ENCODE data around the gene FNBP1L.

Gene FNBP1L

GRCh38 chr1:93600663-93601062 is 152.7 kb downstream of the FNBP1L start:
- TF ChIP-seq POLR2AphosphoS5 (IDR thresholded peaks at IDR 0.05; ENCODE audit: low read depth, low read length) = no peak
- TF ChIP-seq POLR2A (IDR thresholded peaks at IDR 0.05; ENCODE audit: low read depth, low read length) = no peak
- TF ChIP-seq TAF1 (IDR thresholded peaks at IDR 0.05; ENCODE audit: borderline replicate concordance, low read depth, low read length) = no peak
- FAIRE-seq (no peak), DNase-seq (ENCODE audit: insufficient read length) (no peak)

GRCh38 chr1:93601686-93602085 is 153.8 kb downstream of the FNBP1L start:
- DNase-seq (ENCODE audit: insufficient read length) = no peak
- FAIRE-seq = no peak
- TF ChIP-seq TAF1 (IDR thresholded peaks at IDR 0.05; ENCODE audit: borderline replicate concordance, low read depth, low read length) = no peak
- TF ChIP-seq POLR2AphosphoS5 (IDR thresholded peaks at IDR 0.05; ENCODE audit: low read depth, low read length) = no peak
- no peak for TF ChIP-seq POLR2A (IDR thresholded peaks at IDR 0.05; ENCODE audit: low read depth, low read length)

GRCh38 chr1:93602101-93602500 is 154.2 kb downstream of the FNBP1L start:
- no peak for DNase-seq (ENCODE audit: insufficient read length)
- TF ChIP-seq POLR2AphosphoS5 (IDR thresholded peaks at IDR 0.05; ENCODE audit: low read depth, low read length) (no peak), TAF1 (IDR thresholded peaks at IDR 0.05; ENCODE audit: borderline replicate concordance, low read depth, low read length) (no peak), POLR2A (IDR thresholded peaks at IDR 0.05; ENCODE audit: low read depth, low read length) (no peak)
- no peak for FAIRE-seq

- DNase-seq (ENCODE audit: insufficient read length) (no peak), FAIRE-seq (no peak)
- no peak for TF ChIP-seq POLR2AphosphoS5 (IDR thresholded peaks at IDR 0.05; ENCODE audit: low read depth, low read length)
- TF ChIP-seq POLR2A (IDR thresholded peaks at IDR 0.05; ENCODE audit: low read depth, low read length) = no peak
- TF ChIP-seq TAF1 (IDR thresholded peaks at IDR 0.05; ENCODE audit: borderline replicate concordance, low read depth, low read length) = no peak
These were observed 155.2 kb downstream of the FNBP1L start for GRCh38 chr1:93603106-93603505.

- DNase-seq (ENCODE audit: insufficient read length) (no peak), FAIRE-seq (no peak)
- no peak for TF ChIP-seq POLR2AphosphoS5 (IDR thresholded peaks at IDR 0.05; ENCODE audit: low read depth, low read length)
- no peak for TF ChIP-seq TAF1 (IDR thresholded peaks at IDR 0.05; ENCODE audit: borderline replicate concordance, low read depth, low read length)
- no peak for TF ChIP-seq POLR2A (IDR thresholded peaks at IDR 0.05; ENCODE audit: low read depth, low read length)
These were observed 155.7 kb downstream of the FNBP1L start for GRCh38 chr1:93603601-93604000.

All from GM12892 (cell line).